A549 (cell line): ENCODE results near the gene NFIA. TPM values are rescaled to one million over a fixed set of nuclear protein-coding genes. Genes with fewer than 3 reads are reported as not detected.
A peak's percentile ranks its signal among the peaks of the same experiment; 100 is the strongest.

Experiments used
- ATAC-seq, 2 experiments: fragments of 200-7000 bp in 1 of 2; fragments of >200 bp in 1 of 2; cut with Nextera tagmentation in 1 of 2; cut with Tn5 transposase in 1 of 2; 3 replicates each; pipeline versions ENCODE4 v1.8.0 to v1.9.1; 2018 to 2020; ENCODE audit warnings: mild to moderate bottlenecking in 1 of 2, moderate library complexity in 1 of 2
- CTCF ChIA-PET: fragments of 300-600 bp; sonication (Branson Sonifier 250); formaldehyde crosslinking; extraction: SDS; loops from one replicate; lab custom pipeline; 2021; ENCODE audit warnings: antibody characterized with exemption, inconsistent platforms; lab: Yijun Ruan, JAX
- POLR2A ChIA-PET: fragments of 350-600 bp; formaldehyde crosslinking; extraction: SDS; loops from one replicate; lab custom pipeline; 2021; ENCODE audit warnings: antibody characterized with exemption, inconsistent platforms; lab: Yijun Ruan, JAX
- DNase-seq, 2 experiments: peaks; one replicate each; pipeline versions ENCODE4 v3.0.0 to v3.0.0-alpha.2; 2011 to 2016; ENCODE audit warnings: low read depth in 1 of 2, low spot score in 1 of 2
- FAIRE-seq: peaks from 2 replicates; lab custom pipeline; 2011; peaks lifted over from hg19 to GRCh38; lab: Jason Lieb, UNC
- H3K27ac ChIP-seq, 2 experiments: fragments of >200 bp; sonication (Bioruptor Twin); formaldehyde crosslinking; 3 replicates each; pipeline ENCODE4 v1.5.1; 2016 to 2017
- H3K4me1 ChIP-seq: fragments of >200 bp; sonication (Bioruptor Twin); formaldehyde crosslinking; 3 replicates; pipeline ENCODE4 v1.6.1; 2016
- H3K4me2 ChIP-seq: fragments of >200 bp; sonication (Bioruptor Twin); formaldehyde crosslinking; 3 replicates; pipeline ENCODE4 v1.6.1; 2016
- H3K4me3 ChIP-seq: fragments of >200 bp; sonication (Bioruptor Twin); formaldehyde crosslinking; 3 replicates; pipeline ENCODE4 v1.5.1; 2016
- H3K9me3 ChIP-seq: fragments of >200 bp; sonication (Bioruptor Twin); formaldehyde crosslinking; 3 replicates; pipeline ENCODE4 v1.6.1; 2016
- ATOH8 ChIP-seq: fragments of 250-450 bp; sonication (Bioruptor Pico); IDR thresholded peaks from 2 replicates; pipeline ENCODE4 v1.5.0; 2020; ENCODE audit warnings: low read depth, mild to moderate bottlenecking, moderate library complexity
- BHLHE40 ChIP-seq: IDR thresholded peaks from 2 replicates; pipeline ENCODE4 v1.6.1; 2012; ENCODE audit warnings: low read depth, low read length, inconsistent platforms
- CBX8 ChIP-seq: fragments of 200-600 bp; sonication (generic); IDR thresholded peaks from 2 replicates; pipeline ENCODE4 v1.6.1; 2016
- CEBPB ChIP-seq, 2 experiments: fragments of >200 bp in 1 of 2; sonication (Bioruptor Twin) in 1 of 2; formaldehyde crosslinking in 1 of 2; IDR thresholded peaks; 2 replicates each; pipeline ENCODE4 v1.6.1; 2012 to 2016
- EHF ChIP-seq: fragments of 250-450 bp; sonication (Bioruptor Pico); IDR thresholded peaks from 2 replicates; pipeline ENCODE4 v1.5.0; 2020; ENCODE audit warnings: mild to moderate bottlenecking
- HOXA7 ChIP-seq: fragments of 250-450 bp; sonication (Bioruptor Pico); IDR thresholded peaks from 2 replicates; pipeline ENCODE4 v1.5.0; 2020; ENCODE audit warnings: mild to moderate bottlenecking, moderate library complexity
- HOXB5 ChIP-seq: fragments of 250-450 bp; sonication (Bioruptor Pico); IDR thresholded peaks from 2 replicates; pipeline ENCODE4 v1.5.0; 2020; ENCODE audit warnings: mild to moderate bottlenecking, moderate library complexity
- KDM1A ChIP-seq: fragments of 200-600 bp; sonication (generic); IDR thresholded peaks from 2 replicates; pipeline ENCODE4 v1.6.1; 2016; ENCODE audit warnings: low read depth, mild to moderate bottlenecking
- MYC ChIP-seq: IDR thresholded peaks from 2 replicates; pipeline ENCODE4 v1.6.1; 2012; ENCODE audit warnings: mild to moderate bottlenecking, inconsistent platforms, low read length, improper control_type of control experiment, borderline replicate concordance
- NPAS2 ChIP-seq: fragments of 250-450 bp; sonication (Bioruptor Pico); IDR thresholded peaks from 2 replicates; pipeline ENCODE4 v1.8.0; 2022; ENCODE audit warnings: mild to moderate bottlenecking, moderate library complexity, borderline replicate concordance
- NR3C1 ChIP-seq: fragments of >200 bp; sonication (Bioruptor Twin); formaldehyde crosslinking; IDR thresholded peaks from 3 replicates; pipeline ENCODE4 v1.6.1; 2017
- PHF8 ChIP-seq: fragments of 200-600 bp; sonication (generic); IDR thresholded peaks from 2 replicates; pipeline ENCODE4 v1.6.1; 2016; ENCODE audit warnings: low read depth, mild to moderate bottlenecking, antibody characterized with exemption, moderate library complexity, borderline replicate concordance
- RAD21 ChIP-seq, 2 experiments: fragments of >200 bp in 1 of 2; sonication (Bioruptor Twin) in 1 of 2; formaldehyde crosslinking in 1 of 2; IDR thresholded peaks in 1 of 2; conservative IDR thresholded peaks in 1 of 2; 2 replicates in 1 of 2; 3 replicates in 1 of 2; pipeline ENCODE4 v1.6.1; 2012 to 2018; ENCODE audit warnings: inconsistent platforms in 1 of 2
- RNF2 ChIP-seq: fragments of 200-600 bp; sonication (generic); IDR thresholded peaks from 2 replicates; pipeline ENCODE4 v1.6.1; 2016; ENCODE audit warnings: low read depth, mild to moderate bottlenecking, antibody characterized with exemption, moderate library complexity, borderline replicate concordance
- TP53 ChIP-seq: fragments of 250-450 bp; sonication (Bioruptor Pico); IDR thresholded peaks from 2 replicates; pipeline ENCODE4 v1.5.0; 2021; ENCODE audit warnings: mild to moderate bottlenecking, moderate library complexity
- USF2 ChIP-seq: fragments of 450-650 bp; IDR thresholded peaks from 2 replicates; pipeline ENCODE4 v1.6.1; 2014; ENCODE audit warnings: antibody characterized with exemption
- ZFP36 ChIP-seq: fragments of 450-650 bp; IDR thresholded peaks from 2 replicates; pipeline ENCODE4 v1.6.1; 2014; ENCODE audit warnings: borderline replicate concordance; ENCODE audit not compliant: partially characterized antibody
- ZSCAN20 ChIP-seq: fragments of 250-450 bp; sonication (Bioruptor Pico); IDR thresholded peaks from 2 replicates; pipeline ENCODE4 v1.8.0; 2022; ENCODE audit warnings: mild to moderate bottlenecking, moderate library complexity
- WGBS: methylation state at CpG from one replicate; pipeline ENCODE4 v1.1.6; 2017; ENCODE audit errors: missing lambda C conversion rate; 5-methylcytosine and 5-hydroxymethylcytosine counted together
- polyA plus RNA-seq, 4 experiments: library from polyadenylated mRNA; depleted of rRNA in 3 of 4; stranded (reverse); fragments of >200 nt; fragmentation: RNase III in 1 of 4; extraction: RNeasy Plus Mini Kit Qiagen cat#74134 plus additional on column Dnase treatment in 1 of 4; gene quantifications; 2 replicates in 3 of 4; 3 replicates in 1 of 4; pipeline ENCODE4 v1.2.3, GENCODE V29; 2011 to 2017
- TF ChIP-seq, protein P1 (sequence below): fragments of >200 bp; sonication (Bioruptor Twin); formaldehyde crosslinking; IDR thresholded peaks from 3 replicates; pipeline ENCODE4 v1.6.1; 2016
- TF ChIP-seq, protein P2 (sequence below): fragments of >200 bp; sonication (Bioruptor Twin); formaldehyde crosslinking; IDR thresholded peaks from 2 replicates; pipeline ENCODE4 v1.6.1; 2016

The NFIA gene
- polyA plus RNA-seq, 2 of the 4 experiments (the other 2 are of a cell fraction) = 6.5 to 25.8 TPM

DNA sequence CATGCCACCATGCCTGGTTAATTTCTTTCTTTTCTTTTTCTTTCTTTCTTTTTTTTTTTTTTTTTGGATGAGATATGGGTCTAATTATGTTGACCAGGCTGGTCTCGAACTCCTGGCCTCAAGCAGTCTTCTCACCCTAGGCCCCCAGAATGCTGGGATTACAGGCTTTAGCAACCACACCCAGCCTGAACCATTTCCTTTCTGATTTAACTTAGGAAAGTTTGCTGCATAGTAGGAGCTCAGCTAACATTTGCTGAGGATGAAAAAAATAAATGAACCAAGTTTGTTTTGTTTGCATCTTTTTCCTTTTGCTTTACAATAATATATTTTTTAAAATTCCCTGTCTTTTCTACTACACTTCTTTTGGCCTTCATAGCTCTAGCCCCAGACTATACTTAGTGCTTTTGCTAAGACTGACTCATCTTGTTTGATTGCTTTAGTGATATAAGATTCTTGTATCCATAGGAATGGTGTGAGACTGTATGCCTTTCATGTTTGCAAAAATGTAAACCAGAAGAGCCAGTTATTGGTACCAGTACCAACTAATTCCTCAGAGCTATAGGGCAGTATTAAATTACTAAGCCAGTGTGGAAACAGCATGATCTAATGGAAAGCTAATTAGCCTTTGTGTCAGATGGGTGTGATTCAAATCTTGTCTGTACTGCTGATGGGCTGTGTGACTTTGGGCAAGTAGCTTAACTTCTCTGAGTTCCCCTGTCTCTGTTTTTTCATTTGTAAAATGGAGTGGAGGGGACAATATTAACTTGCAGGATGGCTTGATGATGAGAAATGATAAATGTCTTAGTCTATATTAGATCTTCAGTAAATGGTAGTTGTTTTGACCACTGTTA is 66.9 kb downstream of the NFIA start:
- ATAC-seq (no peak), FAIRE-seq (no peak), DNase-seq (no peak)
- Histone ChIP-seq H3K4me2 (peak overlapping the region; percentile 29; the same call in 1 of the 3 replicates), H3K4me1 (peaks cover 65% of the 10 kb centered on the region), H3K9me3 (no peaks in the 10 kb centered on the region), H3K27ac (no peak overlapping the region), H3K4me3 (no peak overlapping the region)
- TF ChIP-seq RAD21 (conservative IDR thresholded peaks at IDR 0.05 in 1 of 2, IDR thresholded peaks at IDR 0.05 in 1 of 2) (no peak), ZFP36 (peak; percentile 58), CEBPB (IDR thresholded peaks at IDR 0.05) (no peak), NPAS2 (CRISPR knock-in tag) (no peak), RNF2 (no peak), USF2 (no peak), KDM1A (peak; percentile 35; the same call in 1 of the 2 replicates)
- TF ChIP-seq, protein P1, sequence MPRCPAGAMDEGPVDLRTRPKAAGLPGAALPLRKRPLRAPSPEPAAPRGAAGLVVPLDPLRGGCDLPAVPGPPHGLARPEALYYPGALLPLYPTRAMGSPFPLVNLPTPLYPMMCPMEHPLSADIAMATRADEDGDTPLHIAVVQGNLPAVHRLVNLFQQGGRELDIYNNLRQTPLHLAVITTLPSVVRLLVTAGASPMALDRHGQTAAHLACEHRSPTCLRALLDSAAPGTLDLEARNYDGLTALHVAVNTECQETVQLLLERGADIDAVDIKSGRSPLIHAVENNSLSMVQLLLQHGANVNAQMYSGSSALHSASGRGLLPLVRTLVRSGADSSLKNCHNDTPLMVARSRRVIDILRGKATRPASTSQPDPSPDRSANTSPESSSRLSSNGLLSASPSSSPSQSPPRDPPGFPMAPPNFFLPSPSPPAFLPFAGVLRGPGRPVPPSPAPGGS = no peak
- CTCF ChIA-PET = interaction anchor here (0.6 to 1.5 kb wide), 3 partner anchors 9 to 104 kb away, joined by 3 to 4 read pairs (median 3); no protein-coding TSS in a partner anchor
- POLR2A ChIA-PET = no interaction called here
- 73% methylated on average over 1 of the region's 1 CpG for WGBS

DNA sequence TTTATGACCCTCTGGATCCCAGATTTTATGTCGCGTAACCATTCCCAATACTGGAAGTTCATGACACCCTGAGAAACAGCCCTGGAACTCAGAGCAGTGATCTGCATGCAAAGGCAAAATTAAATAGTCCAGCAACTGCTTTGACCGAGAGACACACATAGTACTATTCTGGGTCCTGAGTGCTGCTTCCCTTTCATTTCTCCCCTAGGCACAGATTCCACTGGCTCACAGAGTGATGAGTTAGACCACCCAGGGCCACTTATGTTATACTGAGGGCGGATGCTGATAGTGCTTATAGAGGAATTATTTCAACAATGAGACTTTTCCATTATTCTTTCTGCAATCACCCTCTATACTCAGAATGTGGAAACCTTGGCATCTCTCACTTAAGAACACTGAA is 69.2 kb downstream of the NFIA start:
- WGBS = 83% methylated on average over 4 of the region's 4 CpGs
- ATAC-seq (no peak; a peak in 1 of 6 replicates), DNase-seq (no peak), FAIRE-seq (no peak)
- ChIA-PET POLR2A (no interaction called here), CTCF (no interaction called here)
- H3K4me1 ChIP-seq = peaks cover 60% of the 10 kb centered on the region
- peak overlapping the region; percentile 56 for H3K4me2 ChIP-seq
- H3K27ac ChIP-seq = peak overlapping the region in 1 of 2 experiments; percentile 67; a peak in 3 of 6 replicates
- no peak for TF ChIP-seq MYC
- no peak for TF ChIP-seq BHLHE40
- TF ChIP-seq HOXA7 (CRISPR knock-in tag) = no peak
- no peak for TF ChIP-seq TP53
- no peak for TF ChIP-seq RAD21 (conservative IDR thresholded peaks at IDR 0.05 in 1 of 2, IDR thresholded peaks at IDR 0.05 in 1 of 2)
- no peak for TF ChIP-seq EHF (CRISPR knock-in tag)
- TF ChIP-seq, protein P2, sequence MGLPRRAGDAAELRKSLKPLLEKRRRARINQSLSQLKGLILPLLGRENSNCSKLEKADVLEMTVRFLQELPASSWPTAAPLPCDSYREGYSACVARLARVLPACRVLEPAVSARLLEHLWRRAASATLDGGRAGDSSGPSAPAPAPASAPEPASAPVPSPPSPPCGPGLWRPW = no peak
- no peak for TF ChIP-seq USF2
- no peak for TF ChIP-seq PHF8
- TF ChIP-seq, all 56 proteins: peak for 0
- H3K4me3 ChIP-seq = no peak overlapping the region
- no peaks in the 10 kb centered on the region for H3K9me3 ChIP-seq

DNA sequence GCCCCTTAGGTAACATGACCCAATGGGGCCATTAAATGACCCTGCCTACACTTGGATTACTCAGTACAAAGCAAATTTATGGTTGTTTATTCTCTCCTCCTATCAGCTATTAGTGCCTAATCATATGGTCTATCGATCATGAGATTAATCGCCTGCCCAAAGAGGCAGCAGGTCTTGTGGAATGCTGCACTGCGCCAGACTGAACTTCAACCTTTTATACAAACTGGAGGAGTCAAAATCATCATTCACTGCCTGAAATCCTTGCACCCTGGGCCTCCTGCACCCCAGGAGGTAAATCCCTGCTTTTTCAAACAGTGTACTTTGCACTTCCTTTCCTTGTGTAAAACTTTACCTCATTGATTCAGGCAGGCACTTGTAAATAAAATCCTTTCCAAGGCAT is 69.7 kb downstream of the NFIA start:
- Histone ChIP-seq H3K9me3 (no peaks in the 10 kb centered on the region), H3K4me3 (no peak overlapping the region), H3K27ac (peak overlapping the region; percentile 25 to 67; a peak in 2 of 6 replicates), H3K4me2 (peak overlapping the region; percentile 56), H3K4me1 (peaks cover 65% of the 10 kb centered on the region)
- no peak for ATAC-seq
- CTCF ChIA-PET = no interaction called here
- POLR2A ChIA-PET = no interaction called here
- TF ChIP-seq NR3C1 (no peak), ATOH8 (CRISPR knock-in tag) (no peak), ZSCAN20 (CRISPR knock-in tag) (no peak), RNF2 (no peak), CBX8 (no peak), HOXB5 (CRISPR knock-in tag) (no peak)
- WGBS = 58% methylated on average over 3 of the region's 3 CpGs
- no peak for FAIRE-seq
- DNase-seq = no peak
